Parathyroid adenoma (tissue), 2 donors: ENCODE measurements around the gene ZNF496.
"Not testable (repeated sequence)": the region's sequence is repeated elsewhere in the genome, so short reads cannot be mapped to it uniquely, and the experiment has no call there.

Source experiments
- H2AFZ ChIP-seq: fragments of 300-600 bp; sonication (generic); one replicate; pipeline ENCODE4 v1.7.0; 2017; ENCODE audit warnings: antibody characterized with exemption, mild to moderate bottlenecking
- H3K27ac ChIP-seq: fragments of 300-600 bp; sonication (generic); one replicate; pipeline ENCODE4 v1.7.0; 2017
- H3K27me3 ChIP-seq: fragments of 300-600 bp; sonication (generic); one replicate; pipeline ENCODE4 v1.7.0; 2017; ENCODE audit warnings: low read length; ENCODE audit not compliant: control insufficient read depth, insufficient read depth
- H3K36me3 ChIP-seq: fragments of 300-600 bp; sonication (generic); one replicate; pipeline ENCODE4 v1.7.0; 2017; ENCODE audit warnings: low read length; ENCODE audit not compliant: control insufficient read depth, insufficient read depth
- H3K4me1 ChIP-seq: fragments of 300-600 bp; sonication (generic); one replicate; pipeline ENCODE4 v1.7.0; 2017; ENCODE audit warnings: control low read depth
- H3K4me2 ChIP-seq: fragments of 300-600 bp; sonication (generic); one replicate; pipeline ENCODE4 v1.7.0; 2017; ENCODE audit warnings: low read length
- H3K4me3 ChIP-seq: fragments of 300-600 bp; sonication (generic); one replicate; pipeline ENCODE4 v1.7.0; 2017; ENCODE audit warnings: low read depth, low read length
- H3K79me2 ChIP-seq: fragments of 300-600 bp; sonication (generic); one replicate; pipeline ENCODE4 v1.7.0; 2017; ENCODE audit warnings: control low read depth
- H3K9ac ChIP-seq: fragments of 300-600 bp; sonication (generic); one replicate; pipeline ENCODE4 v1.7.0; 2017; ENCODE audit warnings: mild to moderate bottlenecking
- H3K9me3 ChIP-seq: fragments of 300-600 bp; sonication (generic); one replicate; pipeline ENCODE4 v1.7.0; 2017; ENCODE audit warnings: low read length; ENCODE audit not compliant: control insufficient read depth
- TF ChIP-seq, protein P1 (sequence below): fragments of 300-600 bp; sonication (generic); IDR thresholded peaks from one replicate; pipeline ENCODE4 v1.7.0; 2017; ENCODE audit warnings: antibody characterized with exemption, mild to moderate bottlenecking
- donor health status: primary hyperparathyroidism.

The ZNF496 gene

DNA sequence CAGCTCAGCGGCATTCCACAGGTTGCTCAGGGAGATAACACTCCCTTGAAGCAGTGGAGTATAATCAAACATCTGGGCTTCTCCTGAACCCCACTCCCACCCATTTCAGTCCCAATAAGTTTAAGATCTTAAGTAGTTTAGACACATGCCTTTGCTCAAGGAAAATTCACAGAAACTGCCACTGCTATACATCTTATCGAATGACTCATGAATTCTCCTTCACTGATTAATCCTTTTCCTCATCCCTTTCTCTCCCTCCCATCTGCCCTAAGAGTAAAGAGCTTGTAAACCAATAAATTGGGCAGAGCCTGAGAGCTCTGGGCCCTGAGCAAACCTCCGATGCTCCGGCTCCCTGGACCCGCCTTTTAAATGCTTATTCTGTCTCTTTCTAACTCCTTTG, 65.6 kb downstream of the ZNF496 start:
- H3K4me2 ChIP-seq = no peak overlapping the region
- H3K27me3 ChIP-seq = no peaks in the 10 kb centered on the region
- no peaks in the 10 kb centered on the region for H3K9me3 ChIP-seq
- H3K27ac ChIP-seq = no peak overlapping the region
- no peaks in the 10 kb centered on the region for H3K36me3 ChIP-seq
- no peak overlapping the region for H2AFZ ChIP-seq
- H3K4me1 ChIP-seq = no peaks in the 10 kb centered on the region
- TF ChIP-seq, protein P1, sequence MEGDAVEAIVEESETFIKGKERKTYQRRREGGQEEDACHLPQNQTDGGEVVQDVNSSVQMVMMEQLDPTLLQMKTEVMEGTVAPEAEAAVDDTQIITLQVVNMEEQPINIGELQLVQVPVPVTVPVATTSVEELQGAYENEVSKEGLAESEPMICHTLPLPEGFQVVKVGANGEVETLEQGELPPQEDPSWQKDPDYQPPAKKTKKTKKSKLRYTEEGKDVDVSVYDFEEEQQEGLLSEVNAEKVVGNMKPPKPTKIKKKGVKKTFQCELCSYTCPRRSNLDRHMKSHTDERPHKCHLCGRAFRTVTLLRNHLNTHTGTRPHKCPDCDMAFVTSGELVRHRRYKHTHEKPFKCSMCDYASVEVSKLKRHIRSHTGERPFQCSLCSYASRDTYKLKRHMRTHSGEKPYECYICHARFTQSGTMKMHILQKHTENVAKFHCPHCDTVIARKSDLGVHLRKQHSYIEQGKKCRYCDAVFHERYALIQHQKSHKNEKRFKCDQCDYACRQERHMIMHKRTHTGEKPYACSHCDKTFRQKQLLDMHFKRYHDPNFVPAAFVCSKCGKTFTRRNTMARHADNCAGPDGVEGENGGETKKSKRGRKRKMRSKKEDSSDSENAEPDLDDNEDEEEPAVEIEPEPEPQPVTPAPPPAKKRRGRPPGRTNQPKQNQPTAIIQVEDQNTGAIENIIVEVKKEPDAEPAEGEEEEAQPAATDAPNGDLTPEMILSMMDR = no peak
- H3K4me3 ChIP-seq = no peak overlapping the region
- no peaks in the 10 kb centered on the region for H3K79me2 ChIP-seq
- H3K9ac ChIP-seq = no peak overlapping the region

DNA sequence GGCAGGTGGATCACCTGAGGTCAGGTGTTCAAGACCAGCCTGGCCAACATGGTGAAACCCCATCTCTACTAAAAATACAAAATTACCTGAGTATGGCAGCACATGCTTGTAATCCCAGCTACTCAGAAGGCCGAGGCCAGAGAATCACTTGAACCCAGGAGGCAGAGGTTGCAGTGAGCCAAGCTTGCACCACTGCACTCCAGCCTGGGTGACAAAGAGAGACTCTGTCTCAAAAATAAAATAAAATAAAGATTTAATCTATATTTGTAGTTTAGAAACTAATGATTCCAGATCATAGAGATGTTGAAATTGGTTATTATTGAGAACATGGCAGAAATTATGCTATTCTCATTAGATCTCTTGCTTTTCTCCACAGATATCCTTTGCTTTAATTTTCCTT, 75.9 kb downstream of the ZNF496 start, which contains the start of gene VN1R5:
Gene VN1R5 (plus strand): TSS at position 301 of the 400 bp plus-strand sequence.
- H3K27ac ChIP-seq, H3K4me3 ChIP-seq, H3K4me2 ChIP-seq, H3K4me1 ChIP-seq, H2AFZ ChIP-seq, H3K9ac ChIP-seq, H3K79me2 ChIP-seq, H3K27me3 ChIP-seq, H3K9me3 ChIP-seq, H3K36me3 ChIP-seq: not testable (repeated sequence)

DNA sequence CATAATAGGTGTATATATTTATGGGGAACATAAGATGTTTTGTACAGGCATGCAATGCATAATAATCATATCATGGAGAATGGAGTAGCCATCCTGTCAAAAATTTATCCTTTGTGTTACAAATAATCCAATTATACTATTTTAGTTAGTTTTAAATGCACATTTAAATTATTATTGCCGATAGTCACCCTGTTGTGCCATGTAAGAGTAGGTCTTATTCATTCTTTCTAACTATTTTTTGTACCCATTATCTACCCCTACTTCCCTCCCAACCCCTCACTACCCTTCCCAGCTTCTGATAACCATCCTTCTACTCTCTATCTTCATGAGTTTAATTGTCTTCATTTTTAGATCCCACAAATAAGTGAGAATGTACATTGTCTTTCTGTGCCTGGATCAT, 84.1 kb downstream of the ZNF496 start:
- Histone ChIP-seq H3K9ac (no peak overlapping the region), H3K27me3 (no peaks in the 10 kb centered on the region), H3K4me1 (no peaks in the 10 kb centered on the region), H2AFZ (no peak overlapping the region), H3K79me2 (no peaks in the 10 kb centered on the region), H3K4me2 (no peak overlapping the region), H3K9me3 (no peaks in the 10 kb centered on the region), H3K27ac (no peak overlapping the region), H3K4me3 (no peak overlapping the region), H3K36me3 (no peaks in the 10 kb centered on the region)
- TF ChIP-seq, protein P1 = no peak
